ENCODE results near the gene FCRL5.
"Not testable (repeated sequence)": the region's sequence is repeated elsewhere in the genome, so short reads cannot be mapped to it uniquely, and the experiment has no call there.

FCRL5 gene

DNA sequence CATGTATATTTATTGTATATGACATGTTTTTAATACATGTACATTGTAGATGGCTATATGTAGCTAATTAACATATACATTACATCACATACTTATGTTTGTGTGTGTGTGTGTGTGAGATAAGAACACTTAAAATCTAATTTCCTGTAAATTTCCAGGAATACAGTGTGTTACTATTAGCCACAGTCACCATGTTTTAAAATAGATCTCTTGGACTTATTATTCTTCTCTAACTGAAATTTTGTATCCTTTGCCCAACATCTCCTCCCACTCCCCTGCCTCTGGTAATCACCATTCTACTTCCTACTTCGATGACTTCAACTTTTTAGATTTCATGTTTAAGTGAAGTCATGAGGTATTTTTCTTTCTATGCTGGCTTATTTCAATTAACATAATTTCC, 64.8 kb downstream of the FCRL5 start:
- DNase-seq (ENCODE audit: low read depth in 2 of 2): no peak

DNA sequence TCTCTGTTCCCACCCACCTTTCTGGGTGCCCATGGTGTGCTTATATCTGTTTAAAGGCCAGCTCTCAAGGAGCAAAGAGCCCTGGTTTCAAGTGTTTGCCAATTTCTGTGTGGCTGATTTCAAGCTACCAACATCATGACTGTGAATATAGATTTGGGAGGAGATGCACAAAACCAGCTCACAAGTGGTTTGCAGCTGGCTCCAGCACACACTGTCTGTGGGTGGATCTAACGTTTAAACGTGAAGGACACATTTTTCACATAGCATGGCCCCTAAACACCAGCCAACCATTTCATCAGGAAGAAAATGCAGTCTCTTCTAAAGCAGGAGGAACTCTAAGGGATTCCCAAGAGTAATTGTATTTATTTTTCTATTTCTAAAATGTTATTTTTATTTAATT, 65.2 kb downstream of the FCRL5 start:
- no peak for DNase-seq (ENCODE audit: low read depth in 2 of 2)

- DNase-seq (ENCODE audit: low read depth in 2 of 2): not testable (repeated sequence)
Observed at GRCh38 chr1:157486400-157486799, 65.9 kb downstream of the FCRL5 start.

GRCh38 chr1:157485793-157486192, 66.5 kb downstream of the FCRL5 start:
- DNase-seq (ENCODE audit: low read depth in 2 of 2): no peak

- DNase-seq (ENCODE audit: low read depth in 2 of 2): no peak
Observed at GRCh38 chr1:157484573-157484972, 67.7 kb downstream of the FCRL5 start.

DNA sequence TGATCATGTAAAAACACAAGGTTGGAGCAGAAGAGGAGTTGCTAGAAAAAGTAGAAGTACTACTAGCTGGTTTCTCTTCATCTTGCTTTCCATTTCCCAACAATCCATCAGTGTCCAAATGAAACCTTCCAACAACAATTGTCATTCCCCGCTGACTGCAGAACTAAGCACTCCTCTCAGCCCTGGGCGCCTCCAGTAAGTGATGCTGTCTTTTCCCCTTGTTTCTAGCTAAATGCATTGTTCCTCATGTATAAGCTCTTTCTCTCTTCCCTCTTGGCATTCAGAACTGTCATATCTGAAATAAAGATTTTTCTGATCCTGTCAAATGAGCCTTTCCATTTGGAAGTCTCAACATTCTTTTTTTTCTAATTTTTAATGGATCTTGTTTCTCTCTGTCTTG, 68.7 kb downstream of the FCRL5 start:
- DNase-seq (ENCODE audit: low read depth in 2 of 2): no peak

GRCh38 chr1:157482717-157483116, 69.6 kb downstream of the FCRL5 start:
- no peak for DNase-seq (ENCODE audit: low read depth in 2 of 2)

- DNase-seq (ENCODE audit: low read depth in 2 of 2): no peak
Observed at GRCh38 chr1:157482174-157482573, 70.1 kb downstream of the FCRL5 start.

DNA sequence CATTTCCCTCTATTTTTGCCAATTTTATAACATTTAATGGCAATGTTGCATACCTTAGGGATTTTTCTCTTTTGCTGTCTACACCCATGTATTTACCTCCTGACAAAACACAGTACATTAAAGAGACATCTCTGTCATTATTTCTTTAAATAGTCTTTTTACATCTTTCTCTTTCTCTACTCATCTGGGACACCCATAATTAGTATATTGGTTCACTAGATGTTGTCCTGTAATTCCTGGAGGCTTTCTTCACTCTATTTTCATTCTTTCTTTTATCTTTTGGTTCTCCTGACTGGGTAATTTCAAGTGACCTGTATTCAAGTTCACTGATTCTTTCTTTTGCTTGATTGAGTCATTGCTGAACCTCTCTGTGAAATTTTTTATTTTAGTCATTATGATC, 74.3 kb downstream of the FCRL5 start:
- no peak for DNase-seq (ENCODE audit: low read depth in 2 of 2)

GRCh38 chr1:157477419-157477818, 74.9 kb downstream of the FCRL5 start:
- no peak for DNase-seq (ENCODE audit: low read depth in 2 of 2)

- DNase-seq (ENCODE audit: low read depth in 2 of 2): no peak
Observed at GRCh38 chr1:157472959-157473358, 79.4 kb downstream of the FCRL5 start.

DNA sequence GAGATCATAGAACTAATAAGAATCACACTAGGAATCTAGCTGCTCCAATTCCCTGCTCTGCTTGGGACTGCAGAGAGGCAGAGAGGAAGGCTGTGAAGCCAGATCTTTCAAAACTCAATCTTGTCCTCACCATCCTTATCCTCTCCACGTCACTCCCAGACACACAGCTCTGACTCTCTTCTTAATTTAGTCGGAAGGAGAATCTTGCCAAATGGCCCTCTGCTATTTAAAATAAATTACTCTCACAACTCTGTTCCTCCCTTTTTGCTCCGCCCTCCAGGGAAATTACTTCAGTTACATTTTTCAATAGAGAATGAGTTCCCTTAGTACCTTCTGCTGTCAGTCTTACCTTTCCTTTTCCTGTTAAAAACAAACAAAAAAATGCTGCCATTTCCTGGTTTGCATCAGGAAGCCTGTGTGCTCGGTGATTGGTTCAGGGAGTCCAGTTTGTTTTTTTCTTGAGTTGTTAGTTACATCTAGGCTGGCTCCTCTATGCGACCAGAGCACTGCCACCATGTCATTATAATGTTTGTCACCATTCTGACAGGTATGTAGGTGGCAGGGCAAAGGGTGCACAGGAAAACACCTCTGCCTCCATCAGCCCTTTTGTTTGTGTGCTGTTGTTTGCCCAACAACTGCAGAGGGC, 80.1 kb downstream of the FCRL5 start:
- no peak for DNase-seq (ENCODE audit: low read depth in 2 of 2)

DNA sequence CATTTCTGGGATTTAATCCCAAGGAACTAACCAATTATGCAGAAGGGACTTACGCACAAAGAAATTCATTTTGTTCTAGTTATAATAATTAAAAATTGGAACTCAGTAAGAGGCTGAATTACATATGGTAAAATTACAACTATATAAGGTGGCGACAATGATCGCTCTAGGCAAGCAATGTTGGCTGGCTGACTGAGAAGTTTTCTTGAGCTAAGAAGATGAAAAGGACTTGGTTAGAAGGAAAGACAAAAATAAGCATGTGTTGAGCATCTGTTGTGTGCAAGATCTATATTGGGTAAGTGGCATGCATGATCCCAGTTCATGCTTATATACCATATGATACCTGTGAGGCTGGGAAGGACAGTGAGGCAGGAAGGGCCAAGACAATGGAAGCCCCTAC, 80.8 kb downstream of the FCRL5 start:
- no peak for DNase-seq (ENCODE audit: low read depth in 2 of 2)

- DNase-seq (ENCODE audit: low read depth in 2 of 2): no peak
Observed at GRCh38 chr1:157469752-157470675, 82.3 kb downstream of the FCRL5 start.

DNA sequence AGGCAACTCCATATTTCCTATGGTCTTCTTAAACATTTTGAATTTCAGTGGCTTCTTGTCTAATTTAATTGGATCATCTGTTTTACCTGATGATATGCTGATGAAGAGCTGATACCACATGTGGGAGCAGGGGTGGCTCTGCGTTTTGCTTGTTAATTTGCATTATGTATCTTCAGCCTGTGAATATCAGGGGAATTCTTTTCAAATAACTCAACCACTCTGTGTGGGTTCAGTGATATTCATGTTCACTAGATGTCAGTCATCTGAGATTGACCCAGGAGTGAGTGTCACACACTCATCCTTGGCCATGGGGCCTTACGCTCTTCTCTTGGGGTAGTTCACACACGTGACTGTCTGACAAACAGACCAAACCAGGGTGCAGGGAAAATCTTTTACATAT, 83.0 kb downstream of the FCRL5 start:
- DNase-seq (ENCODE audit: low read depth in 2 of 2): no peak

DNA sequence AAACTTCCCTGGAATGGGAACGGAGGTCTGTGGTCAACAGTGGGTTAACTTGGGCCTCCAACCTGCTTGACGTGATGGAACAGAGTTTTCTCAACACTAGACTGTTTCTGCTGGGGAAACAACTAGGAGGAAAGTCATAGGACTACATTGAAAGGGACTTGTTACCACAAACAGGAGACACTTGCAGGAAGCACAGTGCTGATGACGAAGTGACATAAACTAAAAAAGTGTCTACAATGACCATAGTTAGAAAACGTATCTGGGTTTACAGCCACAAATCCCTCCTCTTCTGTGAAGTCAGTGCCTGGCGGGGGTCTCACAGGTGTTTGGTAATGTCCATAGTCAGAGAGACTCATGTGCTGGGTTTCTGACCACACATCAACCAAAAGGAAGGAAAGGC, 86.3 kb downstream of the FCRL5 start:
- DNase-seq (ENCODE audit: low read depth in 2 of 2): no peak
